ENCODE results near the gene CLMN. TPM values are rescaled to one million over a fixed set of nuclear protein-coding genes. Genes with fewer than 3 reads are reported as not detected.

The CLMN gene
- polyA plus RNA-seq, 3 donors: 22.0 to 33.7 (median 23.2) TPM

DNA sequence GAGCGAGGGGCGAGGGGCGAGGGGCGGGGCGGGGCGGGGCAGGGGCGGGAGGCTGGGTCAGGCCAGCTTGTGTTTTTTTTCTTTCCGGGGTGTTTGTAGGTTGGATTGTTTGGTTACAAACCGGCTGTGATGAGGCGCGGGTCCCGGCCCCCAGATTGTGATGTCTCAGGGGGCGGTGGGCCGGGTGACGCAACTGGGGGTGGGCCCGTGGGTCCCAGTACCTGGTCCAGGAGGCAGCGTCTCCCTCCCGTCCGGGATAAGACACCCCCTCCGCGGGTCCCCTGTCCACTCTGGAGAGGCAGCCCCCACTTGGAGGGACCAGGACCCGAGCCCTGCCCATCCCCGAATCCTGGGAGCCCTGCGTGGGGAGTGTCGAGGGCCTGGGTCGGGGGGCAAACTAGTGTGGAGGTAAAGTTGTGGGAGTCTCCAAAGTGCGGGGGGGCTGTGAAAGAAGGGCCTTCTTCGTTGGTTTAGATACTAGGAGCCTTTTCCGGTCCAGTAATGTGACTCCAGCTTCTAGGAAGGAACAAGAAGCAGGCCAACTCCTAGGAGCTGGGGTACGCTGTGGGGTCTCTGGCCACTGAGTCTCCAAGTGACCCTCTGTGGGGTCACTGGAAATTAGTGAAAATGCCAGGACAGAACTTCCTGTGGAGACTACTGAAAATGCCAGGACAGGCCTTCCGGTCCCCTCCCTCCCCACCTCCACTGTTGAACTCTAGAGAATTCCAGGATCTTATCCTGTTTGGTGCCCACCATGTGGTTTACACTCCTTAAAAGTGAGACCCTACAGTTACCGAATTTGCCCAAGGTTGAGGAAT is 579 bp upstream of the CLMN start:
- Histone ChIP-seq H3K27ac (ENCODE audit: low read depth in 1 of 2, low read length in 2 of 2) (peak overlapping the region; percentile 58 to 78), H3K9me3 (replicated peaks in 1 of 2; ENCODE audit: control insufficient read depth in 1 of 2, insufficient read depth in 1 of 2, low read length in 2 of 2) (no peaks in the 10 kb centered on the region), H3K4me2 (replicated peaks; ENCODE audit: extremely low read depth, low read length, poor library complexity, severe bottlenecking) (peak overlapping the region; percentile 78), H3K36me3 (replicated peaks in 1 of 2; ENCODE audit: control insufficient read depth in 1 of 2, insufficient read depth in 2 of 2, low read length in 2 of 2) (no peaks in the 10 kb centered on the region), H3K79me2 (ENCODE audit: insufficient read depth, low read length) (peaks cover 30% of the 10 kb centered on the region), H3K9ac (ENCODE audit: insufficient read depth, low read length, poor library complexity, severe bottlenecking) (peak overlapping the region; percentile 62), H3K4me3 (replicated peaks in 1 of 3; ENCODE audit: low read depth in 2 of 3, low read length in 3 of 3) (peak overlapping the region; percentile 29 to 73 (median 50)), H2AFZ (ENCODE audit: insufficient read depth, low read depth, low read length, poor library complexity, severe bottlenecking) (peak overlapping the region; percentile 70), H4K20me1 (ENCODE audit: insufficient read depth, low read length) (peaks cover 18% of the 10 kb centered on the region), H3K4me1 (ENCODE audit: control insufficient read depth in 1 of 2, insufficient read depth in 2 of 2, low read length in 2 of 2) (peaks cover 69 to 73% of the 10 kb centered on the region in 2 donors), H3K27me3 (ENCODE audit: control insufficient read depth in 2 of 2, insufficient read depth in 2 of 2, low read length in 2 of 2) (no peaks in the 10 kb centered on the region)
- Mint-ChIP-seq H3K4me1 (peaks cover 76% of the 10 kb centered on the region), H3K9me3 (peaks cover 0 to 2% (median 0%) of the 10 kb centered on the region in 7 donors), H3K27ac (peak overlapping the region; percentile 74 to 96 (median 84)), H3K36me3 (peaks cover 9 to 14% of the 10 kb centered on the region in 2 donors), H3K4me3 (peak overlapping the region; percentile 74 to 83), H3K27me3 (ENCODE audit: low read depth in 3 of 3) (peaks cover 2 to 21% (median 7%) of the 10 kb centered on the region in 3 donors)
- intact Hi-C loops (cut with micrococcal nuclease): loop anchor here (5.0 to 10.0 kb wide), 3 partner anchors 37 to 158 kb away; no protein-coding TSS in a partner anchor
- TF ChIP-seq, protein P1, sequence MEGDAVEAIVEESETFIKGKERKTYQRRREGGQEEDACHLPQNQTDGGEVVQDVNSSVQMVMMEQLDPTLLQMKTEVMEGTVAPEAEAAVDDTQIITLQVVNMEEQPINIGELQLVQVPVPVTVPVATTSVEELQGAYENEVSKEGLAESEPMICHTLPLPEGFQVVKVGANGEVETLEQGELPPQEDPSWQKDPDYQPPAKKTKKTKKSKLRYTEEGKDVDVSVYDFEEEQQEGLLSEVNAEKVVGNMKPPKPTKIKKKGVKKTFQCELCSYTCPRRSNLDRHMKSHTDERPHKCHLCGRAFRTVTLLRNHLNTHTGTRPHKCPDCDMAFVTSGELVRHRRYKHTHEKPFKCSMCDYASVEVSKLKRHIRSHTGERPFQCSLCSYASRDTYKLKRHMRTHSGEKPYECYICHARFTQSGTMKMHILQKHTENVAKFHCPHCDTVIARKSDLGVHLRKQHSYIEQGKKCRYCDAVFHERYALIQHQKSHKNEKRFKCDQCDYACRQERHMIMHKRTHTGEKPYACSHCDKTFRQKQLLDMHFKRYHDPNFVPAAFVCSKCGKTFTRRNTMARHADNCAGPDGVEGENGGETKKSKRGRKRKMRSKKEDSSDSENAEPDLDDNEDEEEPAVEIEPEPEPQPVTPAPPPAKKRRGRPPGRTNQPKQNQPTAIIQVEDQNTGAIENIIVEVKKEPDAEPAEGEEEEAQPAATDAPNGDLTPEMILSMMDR (IDR thresholded peaks at IDR 0.05): no peak
- DNase-seq: no peak
- WGBS (ENCODE audit: insufficient coverage): 51% methylated on average over 17 of the region's 32 CpGs

DNA sequence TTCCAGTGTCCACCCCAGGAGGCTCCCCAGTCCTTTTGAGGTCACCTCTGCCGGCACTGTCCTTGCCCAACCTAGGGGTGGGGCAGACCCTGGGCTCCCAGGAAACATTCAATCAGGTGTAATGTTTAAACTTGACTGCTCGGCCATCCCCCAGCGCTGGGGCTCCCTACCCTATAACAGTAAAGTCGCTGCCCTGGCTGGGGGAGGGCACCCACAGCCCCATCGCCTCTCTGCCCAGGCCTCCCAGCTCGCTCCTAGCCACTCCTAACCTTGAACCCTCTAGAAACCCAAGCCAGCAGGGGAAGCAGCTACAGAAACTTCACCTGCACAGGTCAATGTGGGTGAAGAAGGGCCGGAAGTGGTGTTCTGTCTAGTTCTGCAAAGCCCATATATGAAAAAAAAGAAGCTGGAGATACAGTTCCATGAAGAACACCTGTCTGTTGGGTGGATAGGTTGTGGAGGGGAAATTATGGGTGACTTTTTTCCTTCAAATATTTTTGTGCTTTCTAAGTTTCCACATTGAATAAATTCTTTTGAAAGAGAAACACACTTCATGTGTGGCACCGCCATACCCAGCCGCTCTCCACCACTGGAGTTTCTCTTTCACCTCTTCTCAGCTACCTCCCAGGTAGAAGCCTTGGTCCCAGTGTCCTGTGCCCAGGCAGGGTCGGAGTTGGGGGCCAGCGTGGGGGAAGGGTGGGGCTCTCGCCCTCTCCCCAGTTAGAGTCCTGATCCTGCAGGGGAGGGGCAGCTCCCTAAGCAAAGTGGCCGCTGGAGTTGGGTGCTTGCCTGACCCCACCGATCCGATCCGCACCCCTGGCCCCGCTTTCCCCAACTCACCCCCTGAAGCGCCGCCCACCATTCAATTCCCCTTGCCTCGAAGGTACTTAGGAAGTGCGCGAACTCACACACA is 1.1 kb downstream of the CLMN start:
- peak overlapping the region; percentile 81 for H2AFZ ChIP-seq (ENCODE audit: insufficient read depth, low read depth, low read length, poor library complexity, severe bottlenecking)
- H3K27me3 Mint-ChIP-seq (ENCODE audit: low read depth in 3 of 3): peaks cover 2 to 19% (median 7%) of the 10 kb centered on the region in 3 donors
- no peaks in the 10 kb centered on the region for H3K27me3 ChIP-seq (ENCODE audit: control insufficient read depth in 2 of 2, insufficient read depth in 2 of 2, low read length in 2 of 2)
- 18% methylated on average over 11 of the region's 22 CpGs for WGBS (ENCODE audit: insufficient coverage)
- H3K9ac ChIP-seq (ENCODE audit: insufficient read depth, low read length, poor library complexity, severe bottlenecking): peak overlapping the region; percentile 85
- no peaks in the 10 kb centered on the region for H3K9me3 ChIP-seq (replicated peaks in 1 of 2; ENCODE audit: control insufficient read depth in 1 of 2, insufficient read depth in 1 of 2, low read length in 2 of 2)
- peaks cover 18% of the 10 kb centered on the region for H4K20me1 ChIP-seq (ENCODE audit: insufficient read depth, low read length)
- H3K9me3 Mint-ChIP-seq: peaks cover 0 to 2% (median 0%) of the 10 kb centered on the region in 7 donors
- peaks cover 81 to 87% of the 10 kb centered on the region in 2 donors for H3K4me1 ChIP-seq (ENCODE audit: control insufficient read depth in 1 of 2, insufficient read depth in 2 of 2, low read length in 2 of 2)
- intact Hi-C loops (cut with micrococcal nuclease): loop anchor here in 1 of 2 donors (10.0 kb wide), 1 partner anchor 196 kb away; the partner anchor contains the start of gene SYNE3
- peak overlapping the region; percentile 84 to 95 (median 87) for H3K27ac Mint-ChIP-seq
- H3K79me2 ChIP-seq (ENCODE audit: insufficient read depth, low read length): peaks cover 30% of the 10 kb centered on the region
- peak overlapping the region; percentile 94 for H3K4me2 ChIP-seq (replicated peaks; ENCODE audit: extremely low read depth, low read length, poor library complexity, severe bottlenecking)
- H3K4me3 Mint-ChIP-seq: peak overlapping the region; percentile 90 to 95
- H3K4me3 ChIP-seq (replicated peaks in 1 of 3; ENCODE audit: low read depth in 2 of 3, low read length in 3 of 3): peak overlapping the region; percentile 69 to 84 (median 75)
- no peak for DNase-seq
- peak overlapping the region; percentile 31 to 81 for H3K27ac ChIP-seq (ENCODE audit: low read depth in 1 of 2, low read length in 2 of 2)
- peaks cover 88% of the 10 kb centered on the region for H3K4me1 Mint-ChIP-seq
- H3K36me3 Mint-ChIP-seq: peaks cover 9 to 16% of the 10 kb centered on the region in 2 donors
- no peaks in the 10 kb centered on the region for H3K36me3 ChIP-seq (replicated peaks in 1 of 2; ENCODE audit: control insufficient read depth in 1 of 2, insufficient read depth in 2 of 2, low read length in 2 of 2)
- TF ChIP-seq, protein P1 (IDR thresholded peaks at IDR 0.05): no peak
